NT2/D1 (cell line): ENCODE measurements around the gene TLK1.

ENCODE experiments used
- DNase-seq: peaks from one replicate; pipeline ENCODE4 v3.0.0-alpha.2; 2011; ENCODE audit warnings: low read depth, low spot score
- H3K27me3 ChIP-seq: 2 replicates; pipeline ENCODE4 v1.6.0; 2011; ENCODE audit warnings: mild to moderate bottlenecking; ENCODE audit not compliant: insufficient read length, insufficient read depth
- H3K36me3 ChIP-seq: 2 replicates; pipeline ENCODE4 v1.6.1; 2011; ENCODE audit warnings: mild to moderate bottlenecking, low read length, mixed read lengths; ENCODE audit not compliant: insufficient read depth, insufficient read length
- H3K4me1 ChIP-seq: 2 replicates; pipeline ENCODE4 v1.5.1; 2011; ENCODE audit not compliant: insufficient read depth, insufficient read length
- H3K4me3 ChIP-seq: 2 replicates; pipeline ENCODE4 v1.5.1; 2011; ENCODE audit warnings: low read depth; ENCODE audit not compliant: insufficient read length
- H3K9ac ChIP-seq: 2 replicates; pipeline ENCODE4 v1.6.0; 2011; ENCODE audit warnings: low read depth; ENCODE audit not compliant: insufficient read length
- H3K9me3 ChIP-seq: 2 replicates; pipeline ENCODE4 v1.5.1; 2011; ENCODE audit warnings: mild to moderate bottlenecking, low read length; ENCODE audit not compliant: insufficient read depth
- SUZ12 ChIP-seq: IDR thresholded peaks from 2 replicates; pipeline ENCODE4 v1.6.1; 2011; ENCODE audit not compliant: insufficient read length, insufficient read depth; ENCODE audit errors: extremely low read depth
- YY1 ChIP-seq: IDR thresholded peaks from 2 replicates; pipeline ENCODE4 v1.6.1; 2011; ENCODE audit not compliant: insufficient read length, insufficient read depth
- ZNF274 ChIP-seq: IDR thresholded peaks from 2 replicates; pipeline ENCODE4 v1.6.1; 2011; ENCODE audit warnings: mild to moderate bottlenecking, low read depth, low read length

TLK1 gene

GRCh38 chr2:171149986-171150693, 10.6 kb downstream of the TLK1 start:
- no peaks in the 10 kb centered on the region for H3K9me3 ChIP-seq
- peaks cover 5% of the 10 kb centered on the region for H3K36me3 ChIP-seq
- no peak for TF ChIP-seq SUZ12
- no peak for TF ChIP-seq YY1
- TF ChIP-seq ZNF274 = no peak
- no peaks in the 10 kb centered on the region for H3K4me1 ChIP-seq
- H3K4me3 ChIP-seq = no peak overlapping the region
- H3K9ac ChIP-seq = no peak overlapping the region
- DNase-seq = no peak
- H3K27me3 ChIP-seq = no peaks in the 10 kb centered on the region

GRCh38 chr2:171149171-171149938, 11.3 kb downstream of the TLK1 start:
- H3K4me3 ChIP-seq = no peak overlapping the region
- no peaks in the 10 kb centered on the region for H3K4me1 ChIP-seq
- no peak overlapping the region for H3K9ac ChIP-seq
- no peak for DNase-seq
- H3K9me3 ChIP-seq = no peaks in the 10 kb centered on the region
- H3K27me3 ChIP-seq = no peaks in the 10 kb centered on the region
- peaks cover 5% of the 10 kb centered on the region for H3K36me3 ChIP-seq
- TF ChIP-seq ZNF274 = no peak
- TF ChIP-seq YY1 = no peak
- TF ChIP-seq SUZ12 = no peak

- H3K9ac ChIP-seq = no peak overlapping the region
Measured at GRCh38 chr2:171147081-171147480, 13.6 kb downstream of the TLK1 start.

GRCh38 chr2:171146633-171147032, 14.1 kb downstream of the TLK1 start:
- Histone ChIP-seq H3K4me3 (no peak overlapping the region), H3K27me3 (no peaks in the 10 kb centered on the region), H3K9me3 (no peaks in the 10 kb centered on the region), H3K9ac (no peak overlapping the region), H3K36me3 (peaks cover under 1% of the 10 kb centered on the region), H3K4me1 (no peaks in the 10 kb centered on the region)
- no peak for DNase-seq
- TF ChIP-seq YY1 = no peak
- TF ChIP-seq ZNF274 = no peak
- no peak for TF ChIP-seq SUZ12

More at GRCh38 chr2:171147081-171147480, 13.6 kb downstream of the TLK1 start:
- Histone ChIP-seq H3K36me3 (peaks cover 3% of the 10 kb centered on the region), H3K4me1 (no peaks in the 10 kb centered on the region), H3K27me3 (no peaks in the 10 kb centered on the region), H3K4me3 (no peak overlapping the region), H3K9me3 (no peaks in the 10 kb centered on the region)
- DNase-seq = no peak
- TF ChIP-seq ZNF274 (no peak), YY1 (no peak), SUZ12 (no peak)

- Histone ChIP-seq H3K27me3 (no peaks in the 10 kb centered on the region), H3K4me3 (no peak overlapping the region), H3K9ac (no peak overlapping the region), H3K9me3 (no peaks in the 10 kb centered on the region), H3K4me1 (no peaks in the 10 kb centered on the region), H3K36me3 (no peaks in the 10 kb centered on the region)
- DNase-seq = no peak
- no peak for TF ChIP-seq YY1
- TF ChIP-seq ZNF274 = no peak
- TF ChIP-seq SUZ12 = no peak
Measured at GRCh38 chr2:171146071-171146470, 14.6 kb downstream of the TLK1 start.

- H3K9me3 ChIP-seq = no peaks in the 10 kb centered on the region
- no peaks in the 10 kb centered on the region for H3K27me3 ChIP-seq
- no peaks in the 10 kb centered on the region for H3K36me3 ChIP-seq
- H3K4me3 ChIP-seq = no peak overlapping the region
- no peak for DNase-seq
- TF ChIP-seq YY1 (no peak), SUZ12 (no peak), ZNF274 (no peak)
- H3K9ac ChIP-seq = no peak overlapping the region
- peaks cover 3% of the 10 kb centered on the region for H3K4me1 ChIP-seq
Measured at GRCh38 chr2:171143670-171144062, 17.0 kb downstream of the TLK1 start.

GRCh38 chr2:171142398-171142797, 18.3 kb downstream of the TLK1 start:
- Histone ChIP-seq H3K4me3 (no peak overlapping the region), H3K36me3 (no peaks in the 10 kb centered on the region), H3K9ac (no peak overlapping the region), H3K4me1 (peaks cover 3% of the 10 kb centered on the region), H3K9me3 (no peaks in the 10 kb centered on the region), H3K27me3 (no peaks in the 10 kb centered on the region)
- no peak for DNase-seq
- TF ChIP-seq SUZ12 (no peak), ZNF274 (no peak), YY1 (no peak)
